Measurements from ENCODE around the gene KRTCAP3.

GRCh38 chr2:27409321-27410073 lies 32.7 kb upstream of the KRTCAP3 start, which contains the start of gene PPM1G:
- TF ChIP-seq POLR2A (conservative IDR thresholded peaks at IDR 0.05), result peak; percentile 95
- peak; percentile 40 for TF ChIP-seq EP300 (IDR thresholded peaks at IDR 0.05; ENCODE audit: low read length)
- TF ChIP-seq TEAD1 (CRISPR knock-in tag; IDR thresholded peaks at IDR 0.05), result 0 out of 4 replicates have a peak, but pooled peaks have one; percentile 18 to 22
- no peak for TF ChIP-seq EZH2 (IDR thresholded peaks at IDR 0.05; ENCODE audit: borderline replicate concordance, low read depth, low read length)
- TF ChIP-seq CEBPB (tag; IDR thresholded peaks at IDR 0.05), result no peak
- no peak for TF ChIP-seq SMARCA4 (IDR thresholded peaks at IDR 0.05)
- TF ChIP-seq CTCF (IDR thresholded peaks at IDR 0.05 in 2 of 3, conservative IDR thresholded peaks at IDR 0.05 in 1 of 3; ENCODE audit: insufficient read depth in 2 of 3, low read depth in 1 of 3, low read length in 3 of 3), result 0 out of 6 replicates have a peak, but pooled peaks of 1 of the 3 experiments have one; percentile 7
- TF ChIP-seq POLR2AphosphoS5 (IDR thresholded peaks at IDR 0.05; ENCODE audit: control insufficient read depth, insufficient read depth, low read depth, low read length), result peak; percentile 84
- TF ChIP-seq ZNF124 (CRISPR knock-in tag; IDR thresholded peaks at IDR 0.05), result no peak
- TF ChIP-seq NONO (IDR thresholded peaks at IDR 0.05; ENCODE audit: low read depth in 2 of 2, low read length in 1 of 2), result peak; percentile 44 to 70; a peak in 2 of 4 replicates
- TF ChIP-seq ETS1 (conservative IDR thresholded peaks at IDR 0.05; ENCODE audit: control insufficient read depth, low read depth, low read length), result peak; percentile 51
